Activated CD4-positive, alpha-beta memory T cell treated with anti-CD3 and anti-CD28 coated beads for 36 hours (primary cell): ENCODE results near the gene ABHD1. TPM values are rescaled to one million over a fixed set of nuclear protein-coding genes. Genes with fewer than 3 reads are reported as not detected.
"Not testable (repeated sequence)": the region's sequence is repeated elsewhere in the genome, so short reads cannot be mapped to it uniquely, and the experiment has no call there.

Source experiments
- CTCF ChIA-PET: fragments of 350-600 bp; sonication (Branson Sonifier 250); formaldehyde crosslinking; loops from one replicate; lab custom pipeline; 2021; ENCODE audit warnings: antibody characterized with exemption, inconsistent platforms; lab: Charles Lee
- POLR2A ChIA-PET: fragments of 350-600 bp; sonication (Branson Sonifier 250); formaldehyde crosslinking; loops from one replicate; lab custom pipeline; 2021; ENCODE audit warnings: antibody characterized with exemption; lab: Charles Lee
- DNase-seq: peaks from one replicate; pipeline ENCODE4 v3.0.0-alpha.2; 2020
- H3K27ac Mint-ChIP-seq: one replicate; pipeline ENCODE4 v1.8.0; 2021; ENCODE audit warnings: mixed read lengths
- H3K27me3 Mint-ChIP-seq: one replicate; pipeline ENCODE4 v1.8.0; 2021; ENCODE audit warnings: mixed read lengths
- H3K36me3 Mint-ChIP-seq: one replicate; pipeline ENCODE4 v1.8.0; 2021; ENCODE audit warnings: mixed read lengths
- H3K4me1 Mint-ChIP-seq: one replicate; pipeline ENCODE4 v1.8.0; 2021; ENCODE audit warnings: low read depth, mixed read lengths
- H3K4me3 Mint-ChIP-seq: one replicate; pipeline ENCODE4 v1.8.0; 2021; ENCODE audit warnings: mild to moderate bottlenecking, mixed read lengths
- H3K9me3 Mint-ChIP-seq: one replicate; pipeline ENCODE4 v1.8.0; 2021; ENCODE audit warnings: mixed read lengths
- intact Hi-C: fragments of 100-400 bp; cut with micrococcal nuclease; formaldehyde crosslinking; loops from one replicate; pipeline ENCODE4 v1.15.1; 2023
- total RNA-seq, 2 experiments: library from RNA; stranded (reverse); gene quantifications; one replicate each; pipeline ENCODE4 v1.2.3, GENCODE V29; 2021

The ABHD1 gene
- total RNA-seq = under 1 TPM; 0.29 to 0.76 TPM

DNA sequence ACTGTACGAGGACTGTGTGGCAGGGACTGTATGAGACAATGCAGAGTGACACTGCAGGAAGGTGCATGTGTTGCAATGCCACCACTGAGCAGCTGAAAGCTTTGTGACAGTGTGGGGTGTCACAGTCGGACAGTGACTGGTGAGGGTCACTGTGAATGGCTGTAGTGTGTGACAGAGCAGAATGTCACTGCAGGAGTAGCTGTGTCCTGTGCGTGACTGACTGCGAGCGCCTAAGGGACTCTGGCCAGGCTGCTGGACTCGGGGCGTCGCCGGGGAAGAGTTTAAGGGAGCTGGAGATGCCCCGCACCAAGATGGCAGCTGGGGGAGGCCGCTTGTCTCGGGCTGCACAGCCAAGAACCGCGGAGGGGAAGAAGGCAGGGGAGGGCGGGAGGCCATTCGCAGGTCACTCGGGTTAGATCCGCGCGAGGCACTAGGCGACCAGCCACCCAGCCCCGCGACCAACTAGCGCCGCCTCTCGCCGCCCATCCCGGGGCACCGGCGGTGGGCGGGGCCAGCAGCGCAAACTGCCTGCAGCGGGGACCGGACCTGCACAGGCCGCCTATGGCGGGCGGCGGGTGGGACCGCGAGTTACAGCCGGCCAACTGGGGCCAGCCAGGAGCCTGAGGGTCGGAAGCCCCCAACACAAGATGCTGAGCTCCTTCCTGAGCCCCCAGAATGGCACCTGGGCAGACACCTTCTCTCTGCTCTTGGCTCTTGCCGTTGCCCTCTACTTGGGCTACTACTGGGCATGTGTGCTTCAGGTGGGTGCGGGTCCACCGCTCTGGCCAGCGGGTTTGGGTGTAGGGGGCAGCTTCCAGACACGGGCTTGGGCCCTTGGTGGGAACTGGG is at the start of gene ABHD1:
Gene ABHD1, plus strand, starts transcription at position 514 of the 849 bp plus-strand sequence. Its CDS starts 134 bp downstream, at position 648.
- H3K9me3 Mint-ChIP-seq = no peaks in the 10 kb centered on the region
- DNase-seq = peak; percentile 71
- H3K27ac Mint-ChIP-seq = no peak within 1 kb of the TSS
- CTCF ChIA-PET = interaction anchor here (0.5 to 3.1 kb wide), 7 partner anchors 8 to 179 kb away, joined by 3 to 19 read pairs (median 6); partner anchors contain the start of genes AGBL5 and PREB
- H3K36me3 Mint-ChIP-seq = no peaks in the 10 kb centered on the region
- H3K4me3 Mint-ChIP-seq = peak within 1 kb of the TSS; percentile 80
- H3K4me1 Mint-ChIP-seq = peaks cover 15% of the 10 kb centered on the region
- POLR2A ChIA-PET = interaction anchor here (0.7 to 2.0 kb wide), 5 partner anchors 8 to 52 kb away, joined by 3 to 20 read pairs (median 3); partner anchors contain the start of genes OST4 and PREB
- intact Hi-C loops = loop anchor here (1.0 to 5.0 kb wide), 2 partner anchors 11 to 71 kb away; partner anchors contain the start of genes AGBL5 and PREB
- H3K27me3 Mint-ChIP-seq = peaks cover 17% of the 10 kb centered on the region

DNA sequence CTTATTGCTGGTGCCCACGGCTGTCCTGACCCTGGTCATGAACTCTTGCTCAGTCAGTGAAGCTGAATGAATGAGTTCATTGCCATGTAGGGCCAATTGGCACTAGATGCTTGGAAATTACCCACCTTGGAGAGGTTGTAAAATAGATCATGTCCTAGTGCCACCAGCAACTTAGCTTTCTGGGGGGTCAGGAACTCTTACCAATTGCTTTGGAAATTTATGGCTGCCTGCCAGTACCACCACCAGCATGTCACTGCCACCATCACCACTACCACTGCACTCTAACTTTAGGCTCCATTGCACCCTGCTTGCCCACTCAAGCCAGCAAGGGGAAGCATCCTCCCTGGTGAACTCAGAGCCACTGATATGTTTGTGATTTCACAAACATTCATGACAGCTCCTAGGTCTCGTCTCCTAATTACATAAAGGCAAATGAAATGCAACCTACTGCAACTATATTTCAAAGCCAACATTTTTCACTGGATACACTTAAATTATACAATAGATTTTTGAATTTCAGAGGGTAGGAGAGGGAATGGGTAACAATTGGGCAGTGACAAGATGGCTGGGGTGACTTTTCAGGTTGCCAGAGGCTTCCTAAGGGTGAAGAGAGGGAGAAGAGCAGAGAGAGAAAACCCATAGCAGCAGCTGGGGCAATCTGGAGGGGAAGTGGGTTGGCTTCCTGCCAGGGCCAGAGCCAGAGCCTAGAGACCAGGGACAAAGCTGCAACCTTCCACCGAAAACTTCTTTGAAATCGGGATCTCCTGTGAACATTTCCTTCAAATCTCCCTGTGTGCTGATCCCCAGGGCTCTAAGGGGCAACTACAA is 48.7 kb upstream of the ABHD1 start:
- peaks cover 7% of the 10 kb centered on the region for H3K36me3 Mint-ChIP-seq
- POLR2A ChIA-PET = interaction anchor here (0.7 kb wide), 1 partner anchor 1864 kb away, joined by 3 read pairs; no protein-coding TSS in a partner anchor
- peaks cover 50% of the 10 kb centered on the region for H3K4me1 Mint-ChIP-seq
- H3K27me3 Mint-ChIP-seq = no peaks in the 10 kb centered on the region
- CTCF ChIA-PET = interaction anchor here (0.7 to 1.5 kb wide), 4 partner anchors 10 to 205 kb away, joined by 3 read pairs; no protein-coding TSS in a partner anchor
- intact Hi-C loops = no loop called here
- H3K27ac Mint-ChIP-seq = peak overlapping the region; percentile 77
- H3K4me3 Mint-ChIP-seq = peak overlapping the region; percentile 17
- H3K9me3 Mint-ChIP-seq = no peaks in the 10 kb centered on the region
- peak; percentile 61 for DNase-seq

DNA sequence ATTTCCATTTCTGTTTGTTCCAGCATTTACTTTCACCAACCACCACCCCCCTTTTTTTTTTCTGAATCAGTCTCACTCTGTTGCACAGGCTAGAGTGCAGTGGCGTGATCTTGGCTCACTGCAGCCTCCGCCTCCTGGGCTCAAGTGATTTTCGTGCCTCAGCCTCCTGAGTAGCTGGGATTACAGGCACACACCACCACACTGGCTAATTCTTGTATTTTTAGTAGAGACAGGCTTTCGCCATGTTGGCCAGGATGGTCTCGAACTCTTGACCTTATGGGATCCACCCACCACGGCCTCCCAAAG is 48.1 kb upstream of the ABHD1 start:
- H3K27me3 Mint-ChIP-seq, intact Hi-C loops, H3K9me3 Mint-ChIP-seq, H3K36me3 Mint-ChIP-seq: not testable (repeated sequence)
- CTCF ChIA-PET = interaction anchor here (0.8 to 1.5 kb wide), 3 partner anchors 9 to 42 kb away, joined by 3 read pairs; no protein-coding TSS in a partner anchor
- DNase-seq = peak; percentile 48
- POLR2A ChIA-PET = interaction anchor here (0.7 kb wide), 1 partner anchor 1865 kb away, joined by 3 read pairs; no protein-coding TSS in a partner anchor
- peaks cover 45% of the 10 kb centered on the region for H3K4me1 Mint-ChIP-seq
- H3K27ac Mint-ChIP-seq = peak overlapping the region; percentile 77
- peak overlapping the region; percentile 17 for H3K4me3 Mint-ChIP-seq

DNA sequence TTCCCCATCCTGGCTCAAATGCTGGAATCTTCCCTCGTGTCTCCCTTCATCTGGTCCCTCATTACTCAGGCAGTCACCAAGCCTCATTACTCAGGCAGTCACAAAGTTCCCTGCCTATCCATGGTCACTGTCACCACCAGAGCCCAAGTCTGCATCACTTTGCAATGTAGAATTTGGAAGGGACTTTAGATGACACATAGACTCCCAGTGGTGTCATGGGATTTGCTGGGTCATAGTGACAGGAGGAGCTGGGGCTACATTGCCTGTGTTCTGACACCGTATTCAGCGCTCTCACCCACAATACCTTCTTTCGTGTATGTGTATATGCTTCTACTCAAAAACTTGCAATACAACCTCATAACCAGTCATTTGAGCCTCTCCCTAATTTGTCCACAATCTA is 47.3 kb upstream of the ABHD1 start:
- POLR2A ChIA-PET = interaction anchor here (1.1 kb wide), 1 partner anchor 25 kb away, joined by 3 read pairs; the partner anchor contains the start of gene AGBL5
- Mint-ChIP-seq H3K4me3 (no peak overlapping the region), H3K4me1 (peaks cover 47% of the 10 kb centered on the region)

DNA sequence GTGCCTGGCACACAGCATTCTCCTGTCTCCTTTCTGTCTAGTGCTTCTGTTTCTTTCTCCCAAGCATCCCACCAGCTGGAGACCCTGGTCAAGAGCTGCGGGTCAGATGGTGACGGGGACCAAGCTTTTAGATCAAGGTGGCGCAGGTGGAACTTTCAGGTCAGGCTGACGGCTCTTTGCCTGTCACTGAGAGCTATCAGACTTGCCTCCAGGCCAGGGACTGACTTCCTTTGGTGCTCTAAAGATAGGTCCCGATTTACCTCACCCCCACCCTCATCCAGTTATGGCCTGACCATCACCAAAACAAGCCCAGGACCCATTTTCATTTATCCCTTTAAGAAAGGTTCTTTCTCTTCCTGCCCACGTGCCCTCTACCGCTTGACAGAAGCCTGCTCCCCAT is 46.4 kb upstream of the ABHD1 start:
- Mint-ChIP-seq H3K27me3 (no peaks in the 10 kb centered on the region), H3K27ac (no peak overlapping the region), H3K4me3 (peak overlapping the region; percentile 10), H3K4me1 (peaks cover 49% of the 10 kb centered on the region), H3K36me3 (no peaks in the 10 kb centered on the region), H3K9me3 (no peaks in the 10 kb centered on the region)
- intact Hi-C loops = no loop called here
- DNase-seq = no peak
- ChIA-PET POLR2A (interaction anchor here (1.1 kb wide), 1 partner anchor 26 kb away, joined by 3 read pairs; the partner anchor contains the start of gene AGBL5), CTCF (interaction anchor here (0.8 kb wide), 1 partner anchor 115 kb away, joined by 6 read pairs; no protein-coding TSS in a partner anchor)

More for the DNA sequence above, 47.3 kb upstream of the ABHD1 start:
- Mint-ChIP-seq H3K27me3 (no peaks in the 10 kb centered on the region), H3K27ac (peak overlapping the region; percentile 58), H3K9me3 (no peaks in the 10 kb centered on the region), H3K36me3 (no peaks in the 10 kb centered on the region)
- CTCF ChIA-PET = interaction anchor here (0.8 kb wide), 1 partner anchor 114 kb away, joined by 6 read pairs; no protein-coding TSS in a partner anchor
- intact Hi-C loops = no loop called here
- no peak for DNase-seq

DNA sequence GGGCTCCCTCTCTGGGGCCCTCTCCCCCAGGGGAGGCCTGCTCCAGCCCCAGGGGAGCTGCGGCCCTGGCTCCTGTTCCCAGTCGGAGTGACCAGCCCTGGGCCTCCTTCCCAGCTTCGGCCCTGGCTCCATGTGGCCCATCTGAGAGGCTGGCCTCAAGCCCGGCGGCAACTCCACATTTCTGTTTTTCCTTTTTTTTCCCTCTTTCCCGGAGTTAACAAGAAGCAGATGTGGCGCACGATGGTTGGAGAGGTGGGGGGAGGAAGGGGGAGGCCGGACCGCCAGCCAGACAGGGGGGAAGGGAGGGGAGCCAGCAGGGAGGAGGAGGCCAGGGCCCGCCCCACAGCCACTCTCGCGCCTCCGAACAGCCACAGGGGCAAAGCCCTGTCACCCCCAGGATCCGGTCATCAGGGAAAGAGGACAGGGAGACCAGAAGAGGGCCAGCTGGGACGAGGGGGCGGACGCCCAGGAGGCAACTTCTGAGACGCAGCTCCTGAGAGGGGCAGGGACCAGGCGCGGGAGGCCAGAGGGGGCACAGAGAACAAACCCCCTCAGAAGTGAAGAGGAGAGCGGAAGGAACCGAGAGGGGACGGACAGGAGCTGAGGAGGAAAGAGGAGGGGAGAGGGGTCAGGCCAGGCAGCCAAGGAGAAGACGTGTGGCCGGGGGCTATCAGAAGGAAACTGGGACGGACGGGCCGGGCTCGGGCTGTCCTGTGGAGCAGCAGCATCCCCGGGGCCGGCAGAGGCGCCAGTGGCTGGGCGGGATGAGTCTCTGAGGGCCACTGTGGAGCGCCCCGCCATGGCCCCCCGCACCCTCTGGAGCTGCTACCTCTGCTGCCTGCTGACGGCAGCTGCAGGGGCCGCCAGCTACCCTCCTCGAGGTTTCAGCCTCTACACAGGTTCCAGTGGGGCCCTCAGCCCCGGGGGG is 45.1 kb upstream of the ABHD1 start, which contains the start of gene EMILIN1:
Gene EMILIN1, plus strand, starts transcription at position 349 of the 928 bp plus-strand sequence. Its CDS starts 451 bp downstream, at position 800.
- H3K27me3 Mint-ChIP-seq = no peaks in the 10 kb centered on the region
- ChIA-PET POLR2A (no interaction called here), CTCF (no interaction called here)
- intact Hi-C loops = no loop called here
- no peak within 1 kb of the TSS for H3K4me3 Mint-ChIP-seq
- H3K36me3 Mint-ChIP-seq = no peaks in the 10 kb centered on the region
- no peaks in the 10 kb centered on the region for H3K9me3 Mint-ChIP-seq
- peaks cover 39% of the 10 kb centered on the region for H3K4me1 Mint-ChIP-seq
- no peak for DNase-seq
- no peak within 1 kb of the TSS for H3K27ac Mint-ChIP-seq

DNA sequence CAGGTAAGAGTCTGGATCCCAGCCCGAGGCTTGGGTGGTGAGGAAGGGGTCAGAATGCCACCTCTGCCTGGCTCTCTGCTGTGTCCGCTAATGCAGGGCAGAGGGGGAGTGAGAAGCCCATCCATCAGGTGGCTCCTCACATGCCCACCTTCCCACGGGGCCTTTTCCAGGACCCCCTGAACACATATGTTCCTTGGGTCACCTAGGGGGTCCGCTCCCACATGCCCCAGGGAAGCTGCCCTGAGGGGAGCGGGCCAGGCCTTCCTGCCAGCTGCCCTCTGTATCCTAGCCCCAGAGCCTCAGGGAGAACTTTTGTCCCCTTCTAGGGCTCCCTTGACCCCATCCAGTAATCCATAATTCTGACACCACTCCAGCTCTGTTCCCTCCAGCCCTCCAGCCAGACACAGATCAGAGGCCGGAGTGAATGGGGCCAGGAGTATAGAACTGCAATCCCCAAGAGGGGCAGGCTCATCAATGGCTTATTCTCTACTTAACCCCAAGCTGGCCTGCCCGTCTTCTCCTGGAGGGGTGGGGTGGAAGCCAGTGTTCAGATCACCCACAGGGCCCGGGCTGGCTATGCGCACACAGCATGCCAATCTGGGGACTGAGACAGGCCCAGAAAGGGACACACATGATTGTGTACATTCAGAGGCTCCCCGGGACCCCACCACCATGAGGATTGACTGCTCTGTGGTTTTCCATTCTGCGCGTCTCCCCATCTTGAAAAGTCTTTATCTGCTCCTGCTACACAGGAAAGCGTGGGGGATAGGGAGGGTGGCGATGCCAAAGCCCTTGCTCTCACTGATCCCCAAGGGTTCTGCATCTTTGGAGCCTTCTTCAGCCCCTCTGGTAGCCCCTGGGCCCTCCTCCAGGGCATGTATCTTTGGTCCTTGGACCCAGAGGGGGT is 44.1 kb upstream of the ABHD1 start:
- no peaks in the 10 kb centered on the region for H3K27me3 Mint-ChIP-seq
- ChIA-PET POLR2A (no interaction called here), CTCF (interaction anchor here (1.0 to 4.6 kb wide), 2 partner anchors 7 to 13 kb away, joined by 3 to 29 read pairs; partner anchors contain the start of gene OST4)
- no peaks in the 10 kb centered on the region for H3K9me3 Mint-ChIP-seq
- no peaks in the 10 kb centered on the region for H3K36me3 Mint-ChIP-seq
- intact Hi-C loops = no loop called here
- no peak for DNase-seq
- H3K27ac Mint-ChIP-seq = peak overlapping the region; percentile 44
- peaks cover 32% of the 10 kb centered on the region for H3K4me1 Mint-ChIP-seq
- H3K4me3 Mint-ChIP-seq = no peak overlapping the region

GRCh38 chr2:27080140-27080469 is 43.5 kb upstream of the ABHD1 start:
- H3K4me3 Mint-ChIP-seq = no peak overlapping the region
- DNase-seq = no peak
- ChIA-PET CTCF (interaction anchor here (1.0 to 4.6 kb wide), 3 partner anchors 8 to 29 kb away, joined by 3 to 29 read pairs (median 12); partner anchors contain the start of genes AGBL5 and OST4), POLR2A (interaction anchor here (2.5 kb wide), 1 partner anchor 8 kb away, joined by 21 read pairs; the partner anchor contains the start of gene OST4)
- no peaks in the 10 kb centered on the region for H3K9me3 Mint-ChIP-seq
- H3K27ac Mint-ChIP-seq = peak overlapping the region; percentile 44
- peaks cover 27% of the 10 kb centered on the region for H3K4me1 Mint-ChIP-seq
- intact Hi-C loops = no loop called here
- no peaks in the 10 kb centered on the region for H3K36me3 Mint-ChIP-seq
- no peaks in the 10 kb centered on the region for H3K27me3 Mint-ChIP-seq

DNA sequence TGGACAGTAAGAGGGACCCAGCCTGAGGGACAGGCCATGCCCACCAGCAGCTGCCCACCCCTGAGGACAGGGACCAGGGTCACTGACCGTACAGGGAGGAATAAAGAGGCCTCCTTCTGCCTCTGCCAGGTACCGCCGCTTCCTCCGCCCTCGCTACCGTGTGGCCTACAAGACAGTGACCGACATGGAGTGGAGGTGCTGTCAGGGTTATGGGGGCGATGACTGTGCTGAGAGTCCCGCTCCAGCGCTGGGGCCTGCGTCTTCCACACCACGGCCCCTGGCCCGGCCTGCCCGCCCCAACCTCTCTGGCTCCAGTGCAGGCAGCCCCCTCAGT is 43.0 kb upstream of the ABHD1 start:
- no peaks in the 10 kb centered on the region for H3K36me3 Mint-ChIP-seq
- no peak for DNase-seq
- no peaks in the 10 kb centered on the region for H3K9me3 Mint-ChIP-seq
- no peaks in the 10 kb centered on the region for H3K27me3 Mint-ChIP-seq
- CTCF ChIA-PET = interaction anchor here (1.0 to 4.6 kb wide), 6 partner anchors 8 to 79 kb away, joined by 3 to 29 read pairs (median 4); partner anchors contain the start of genes AGBL5 and OST4
- POLR2A ChIA-PET = interaction anchor here (0.6 to 3.2 kb wide), 3 partner anchors 9 to 547 kb away, joined by 3 to 21 read pairs (median 19); partner anchors contain the start of genes AGBL5 and OST4
- peak overlapping the region; percentile 63 for H3K4me3 Mint-ChIP-seq
- peaks cover 27% of the 10 kb centered on the region for H3K4me1 Mint-ChIP-seq
- peak overlapping the region; percentile 90 for H3K27ac Mint-ChIP-seq
- intact Hi-C loops = no loop called here
